ENCODE measurements around the gene GPC2.

GRCh38 chr7:100221767-100222444 is 44.7 kb upstream of the GPC2 start:
- TF ChIP-seq CTCF (IDR thresholded peaks at IDR 0.05; ENCODE audit: extremely low read depth in 1 of 2, insufficient read depth in 1 of 2, low read depth in 1 of 2, low read length in 2 of 2) = no peak
- no peak for TF ChIP-seq EZH2 (IDR thresholded peaks at IDR 0.05; ENCODE audit: borderline replicate concordance, low read depth, low read length, severe bottlenecking)
- no peak for TF ChIP-seq FOS (IDR thresholded peaks at IDR 0.05; ENCODE audit: borderline replicate concordance, insufficient read depth, low read length)
- TF ChIP-seq POLR2AphosphoS5 (IDR thresholded peaks at IDR 0.05; ENCODE audit: insufficient read depth, low read depth, low read length) = no peak
- no peak for TF ChIP-seq MAX (IDR thresholded peaks at IDR 0.05; ENCODE audit: insufficient read depth, insufficient read length)
- no peak for TF ChIP-seq POLR2A (IDR thresholded peaks at IDR 0.05; ENCODE audit: low read depth, low read length)
- no peak for TF ChIP-seq JUN (IDR thresholded peaks at IDR 0.05; ENCODE audit: borderline replicate concordance, insufficient read depth, insufficient read length, low read depth)
